ENCODE data around the gene HAUS8.

Gene HAUS8

GRCh38 chr19:17001603-17002183, 73.6 kb downstream of the HAUS8 start:
- DNase-seq (ENCODE audit: low spot score) (no peak), FAIRE-seq (no peak)

Measured in urothelium cell line (cell line).